Retina (tissue), 1 donor: ENCODE measurements around the gene SULT4A1.

ENCODE experiments used
- DNase-seq: peaks from one replicate; pipeline ENCODE4 v3.0.0-alpha.2; 2016

Gene SULT4A1

GRCh38 chr22:43843783-43844530, 18.4 kb downstream of the SULT4A1 start:
- DNase-seq = no peak

GRCh38 chr22:43841742-43842141, 20.6 kb downstream of the SULT4A1 start:
- no peak for DNase-seq

GRCh38 chr22:43840851-43841250, 21.5 kb downstream of the SULT4A1 start:
- no peak for DNase-seq

GRCh38 chr22:43840431-43840830, 21.9 kb downstream of the SULT4A1 start:
- no peak for DNase-seq

- no peak for DNase-seq
Measured at GRCh38 chr22:43839781-43840180, 22.5 kb downstream of the SULT4A1 start.

- no peak for DNase-seq
Measured at GRCh38 chr22:43838571-43839307, 23.6 kb downstream of the SULT4A1 start.

- DNase-seq = no peak
Measured at GRCh38 chr22:43838161-43838560, 24.2 kb downstream of the SULT4A1 start.

- DNase-seq = no peak
Measured at GRCh38 chr22:43837666-43838065, 24.6 kb downstream of the SULT4A1 start.

- DNase-seq = no peak
Measured at GRCh38 chr22:43835736-43836135, 26.6 kb downstream of the SULT4A1 start.

- DNase-seq = no peak
Measured at GRCh38 chr22:43835166-43835565, 27.1 kb downstream of the SULT4A1 start.

- no peak for DNase-seq
Measured at GRCh38 chr22:43833286-43834240, 28.8 kb downstream of the SULT4A1 start.

GRCh38 chr22:43832393-43833265, 29.7 kb downstream of the SULT4A1 start:
- no peak for DNase-seq

- DNase-seq = no peak
Measured at GRCh38 chr22:43831561-43832392, 30.5 kb downstream of the SULT4A1 start.

GRCh38 chr22:43830931-43831560, 31.3 kb downstream of the SULT4A1 start:
- no peak for DNase-seq

GRCh38 chr22:43829904-43830851, 32.1 kb downstream of the SULT4A1 start:
- peak; percentile 65 for DNase-seq

- DNase-seq = peak; percentile 57
Measured at GRCh38 chr22:43828998-43829782, 33.1 kb downstream of the SULT4A1 start.

- DNase-seq = no peak
Measured at GRCh38 chr22:43828725-43828997, 33.7 kb downstream of the SULT4A1 start.

GRCh38 chr22:43827926-43828724, 34.2 kb downstream of the SULT4A1 start:
- DNase-seq = peak; percentile 29
